GM19328 (cell line): ENCODE results near the gene CD300LF.

Experiments
- ATAC-seq: cut with Tn5 transposase; IDR thresholded peaks from one replicate; pipeline ENCODE4 v1.9.1; 2021; ENCODE audit warnings: mild to moderate bottlenecking, moderate library complexity; ENCODE audit not compliant: unreplicated experiment

Gene CD300LF

GRCh38 chr17:74712756-74713155 lies at the start of gene CD300LF:
TSS of gene CD300LF (minus strand) at chr17:74712923. CDS start at chr17:74712866, 57 bp downstream.
- no peak for ATAC-seq

DNA sequence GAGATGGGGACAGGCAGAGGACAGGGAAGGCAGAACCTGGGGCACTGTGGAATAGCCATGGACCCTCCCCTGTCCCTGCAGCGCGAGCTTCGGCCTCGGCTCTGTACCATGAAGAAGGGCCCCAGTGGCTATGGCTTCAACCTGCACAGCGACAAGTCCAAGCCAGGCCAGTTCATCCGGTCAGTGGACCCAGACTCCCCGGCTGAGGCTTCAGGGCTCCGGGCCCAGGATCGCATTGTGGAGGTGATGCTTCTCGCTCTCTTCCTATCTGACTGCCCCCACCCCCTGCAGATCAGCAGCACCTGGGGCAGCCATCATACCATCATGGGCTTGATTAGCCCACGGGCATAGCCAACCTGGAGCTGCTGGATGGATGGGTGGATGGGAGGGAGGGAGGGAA lies 49.2 kb upstream of the CD300LF start:
- no peak for ATAC-seq

GRCh38 chr17:74761419-74761818 lies 48.7 kb upstream of the CD300LF start:
- ATAC-seq: no peak

DNA sequence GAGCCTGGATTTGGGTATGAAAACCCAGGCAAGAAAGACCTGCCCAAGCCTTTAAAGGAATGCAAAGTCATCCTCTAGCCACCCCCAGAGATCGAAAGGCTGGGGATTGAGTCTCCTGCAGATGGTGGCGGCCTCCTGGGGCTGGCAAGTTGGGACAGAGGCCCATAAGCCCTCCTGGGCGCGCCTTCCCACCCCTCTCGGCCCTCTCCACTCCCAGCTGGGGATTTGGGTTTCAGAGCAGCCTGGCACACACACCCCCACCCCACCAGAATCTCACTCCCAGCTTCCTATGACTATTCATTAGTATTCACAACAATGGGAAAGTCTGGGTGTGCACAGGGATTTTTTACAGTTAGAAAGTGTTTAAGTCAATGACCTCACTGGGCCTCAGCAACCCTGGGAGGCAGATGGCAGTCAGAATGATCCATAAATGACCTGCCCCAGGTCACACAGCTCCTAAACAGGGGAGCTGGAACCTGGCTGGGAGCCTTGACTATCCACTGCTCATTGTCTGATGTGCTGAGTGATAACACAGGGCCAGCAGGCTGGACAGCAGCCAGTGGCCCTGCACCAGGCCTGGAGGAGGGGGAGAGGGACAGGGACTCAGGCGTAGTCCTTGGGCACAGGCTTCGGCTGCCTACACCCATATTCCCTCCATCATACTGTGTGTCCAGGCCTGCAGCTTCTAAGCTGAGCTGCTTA lies 47.8 kb upstream of the CD300LF start:
- no peak for ATAC-seq

DNA sequence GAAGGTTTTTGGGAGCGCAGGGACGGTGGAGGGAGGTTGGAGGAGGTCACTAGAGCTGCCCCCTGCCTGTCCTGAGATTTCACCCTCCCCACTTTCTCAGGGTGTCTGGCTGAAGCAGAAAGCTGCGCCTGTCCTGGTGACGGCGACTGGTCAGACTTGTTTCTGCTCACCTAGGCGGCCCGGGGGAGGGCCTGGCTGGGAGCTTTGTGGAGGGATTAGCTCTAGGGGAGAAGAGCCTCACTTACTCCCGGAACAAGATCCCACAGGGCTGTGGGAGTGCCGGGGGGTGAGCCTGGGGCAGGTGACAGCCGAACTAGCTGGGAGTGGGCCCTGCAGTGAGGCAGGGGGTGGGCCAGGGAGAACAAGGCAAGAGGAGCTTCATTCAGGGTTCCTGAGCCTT lies 47.2 kb upstream of the CD300LF start:
- no peak for ATAC-seq

- no peak for ATAC-seq
These were observed 46.6 kb upstream of the CD300LF start for GRCh38 chr17:74759243-74759801.

- no peak for ATAC-seq
These were observed 46.1 kb upstream of the CD300LF start for GRCh38 chr17:74758848-74759168.

DNA sequence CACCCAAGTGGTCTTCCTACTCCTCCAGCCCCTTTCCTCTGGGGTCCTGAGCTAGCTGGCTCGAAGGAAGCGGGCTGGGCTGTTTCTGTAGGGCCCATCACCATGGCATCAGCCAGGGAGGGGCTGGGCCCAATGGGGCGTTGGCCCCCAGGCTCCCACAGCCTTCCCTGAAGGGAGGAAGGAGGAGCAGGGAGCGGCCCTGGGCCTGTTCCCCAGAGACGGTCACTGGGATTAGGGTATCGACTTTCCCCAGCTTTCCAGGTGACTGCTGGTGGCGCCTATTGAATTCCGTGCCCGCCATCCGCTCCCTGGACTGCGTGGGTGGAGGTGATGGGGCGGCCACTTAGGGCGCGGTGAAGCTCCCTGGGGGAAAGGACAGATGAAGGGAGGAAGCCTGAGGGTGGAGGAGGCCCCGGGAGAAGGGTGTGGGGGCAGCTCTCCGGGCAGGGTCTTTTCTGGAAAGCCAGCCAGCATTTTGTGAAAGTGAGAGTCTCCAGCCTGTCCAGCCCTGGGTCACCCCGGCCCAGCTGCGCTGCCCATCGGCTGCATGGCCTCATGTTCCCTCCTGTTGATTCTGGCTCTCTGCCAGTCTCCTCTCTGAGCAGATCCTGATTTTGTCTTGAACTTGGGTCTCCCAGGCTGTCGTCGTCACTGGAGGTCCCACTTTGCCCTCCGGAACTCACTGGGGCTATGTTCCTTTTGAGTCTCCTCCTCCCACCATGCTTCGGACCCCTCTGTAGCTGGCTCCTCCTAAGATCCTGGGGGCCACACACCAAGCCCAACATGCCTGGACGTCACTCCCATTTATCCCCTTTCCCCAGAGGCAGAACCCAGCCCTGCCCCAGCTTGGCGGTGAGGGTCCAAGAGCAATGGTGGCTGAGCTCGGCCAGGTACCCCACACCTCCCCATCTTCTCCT lies 45.5 kb upstream of the CD300LF start:
- ATAC-seq: no peak

- no peak for ATAC-seq
These were observed 44.8 kb upstream of the CD300LF start for GRCh38 chr17:74757502-74757901.

- ATAC-seq: no peak
These were observed 44.2 kb upstream of the CD300LF start for GRCh38 chr17:74756891-74757290.

- no peak for ATAC-seq
These were observed 42.8 kb upstream of the CD300LF start for GRCh38 chr17:74755533-74755932.

DNA sequence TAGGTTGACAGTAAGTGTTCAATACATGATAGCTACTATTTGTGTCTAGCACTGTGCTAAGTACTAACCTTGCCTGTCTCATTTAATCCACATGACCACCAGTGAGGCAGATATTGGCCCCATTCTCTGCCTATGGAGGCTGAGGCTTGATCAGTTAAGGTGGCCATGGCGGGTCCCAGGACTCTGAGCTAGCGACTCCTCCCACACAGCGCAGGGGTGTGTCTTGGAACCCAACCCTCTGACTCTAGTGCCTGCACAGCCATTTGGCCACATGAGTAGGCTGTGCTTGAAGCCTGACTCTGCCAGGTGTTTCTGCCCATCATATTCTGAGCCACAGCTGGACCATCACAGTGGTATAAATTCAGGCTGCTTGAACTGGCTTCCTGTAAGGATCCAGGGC lies 42.1 kb upstream of the CD300LF start:
- no peak for ATAC-seq

DNA sequence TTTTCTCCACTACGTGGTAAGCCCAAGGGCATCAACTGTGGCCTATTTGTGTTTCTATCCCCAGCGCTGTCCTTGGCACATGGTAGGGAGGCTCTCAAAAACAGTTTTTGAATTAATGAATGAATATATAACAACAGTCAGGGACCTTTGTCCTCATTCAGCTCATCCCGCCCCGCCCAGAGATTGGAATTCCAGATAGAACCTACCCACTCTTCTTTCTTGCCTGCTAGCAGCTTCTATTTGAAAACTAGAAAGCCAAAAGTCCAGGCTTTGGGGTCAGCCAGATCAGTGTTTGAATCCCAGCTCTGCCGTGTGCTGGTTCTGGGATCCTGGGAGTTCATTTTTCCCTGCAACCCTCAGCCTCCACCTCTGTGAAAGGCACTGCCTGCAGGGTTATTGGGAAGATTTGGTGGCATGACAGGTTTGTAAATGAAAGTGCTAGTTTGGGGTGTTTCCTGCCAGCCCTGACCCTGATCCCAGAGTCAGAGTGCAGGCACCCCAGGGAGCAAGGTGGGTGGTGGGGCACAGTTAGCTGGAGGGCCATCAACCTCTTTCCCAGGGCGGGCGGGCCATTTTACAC lies 40.2 kb upstream of the CD300LF start:
- ATAC-seq: no peak

- ATAC-seq: no peak
These were observed 39.7 kb upstream of the CD300LF start for GRCh38 chr17:74752415-74752814.

DNA sequence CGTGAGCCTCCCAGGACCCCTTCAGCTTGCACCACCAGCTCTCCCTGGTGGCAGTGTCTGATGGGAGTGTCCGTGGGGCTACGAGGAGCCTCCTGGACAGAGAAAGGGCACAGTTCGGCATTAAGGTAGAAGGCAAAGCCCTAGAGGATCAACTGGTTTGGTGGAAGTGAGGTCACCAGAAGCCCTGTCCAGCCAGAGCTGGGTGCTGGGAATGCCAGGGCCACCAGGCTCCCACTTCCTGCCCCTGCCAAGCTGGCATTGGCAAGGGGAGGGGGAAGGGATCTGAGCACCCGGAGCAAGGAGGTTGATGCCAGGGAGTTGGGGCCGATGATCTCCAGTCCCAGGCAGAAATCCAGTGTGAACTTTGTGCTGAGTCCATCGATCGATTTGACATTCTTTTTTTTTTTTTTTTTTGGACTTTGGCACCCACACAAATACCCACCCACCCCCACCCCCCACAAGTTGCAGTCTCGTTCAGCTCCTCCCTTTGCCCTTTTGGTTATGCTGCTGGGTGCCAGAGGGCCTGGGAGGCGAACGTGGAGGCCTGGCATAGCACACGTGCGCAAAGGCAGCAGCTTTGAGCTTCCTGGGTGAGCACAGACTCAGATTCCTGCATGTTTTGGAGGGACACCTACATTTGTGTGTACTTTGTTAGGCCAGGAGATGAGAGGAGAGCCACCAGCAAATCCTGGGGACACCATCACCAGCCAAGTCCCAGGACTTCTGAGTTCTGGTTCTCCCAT lies 37.8 kb upstream of the CD300LF start:
- no peak for ATAC-seq

GRCh38 chr17:74750039-74750326 lies 37.3 kb upstream of the CD300LF start:
- no peak for ATAC-seq

DNA sequence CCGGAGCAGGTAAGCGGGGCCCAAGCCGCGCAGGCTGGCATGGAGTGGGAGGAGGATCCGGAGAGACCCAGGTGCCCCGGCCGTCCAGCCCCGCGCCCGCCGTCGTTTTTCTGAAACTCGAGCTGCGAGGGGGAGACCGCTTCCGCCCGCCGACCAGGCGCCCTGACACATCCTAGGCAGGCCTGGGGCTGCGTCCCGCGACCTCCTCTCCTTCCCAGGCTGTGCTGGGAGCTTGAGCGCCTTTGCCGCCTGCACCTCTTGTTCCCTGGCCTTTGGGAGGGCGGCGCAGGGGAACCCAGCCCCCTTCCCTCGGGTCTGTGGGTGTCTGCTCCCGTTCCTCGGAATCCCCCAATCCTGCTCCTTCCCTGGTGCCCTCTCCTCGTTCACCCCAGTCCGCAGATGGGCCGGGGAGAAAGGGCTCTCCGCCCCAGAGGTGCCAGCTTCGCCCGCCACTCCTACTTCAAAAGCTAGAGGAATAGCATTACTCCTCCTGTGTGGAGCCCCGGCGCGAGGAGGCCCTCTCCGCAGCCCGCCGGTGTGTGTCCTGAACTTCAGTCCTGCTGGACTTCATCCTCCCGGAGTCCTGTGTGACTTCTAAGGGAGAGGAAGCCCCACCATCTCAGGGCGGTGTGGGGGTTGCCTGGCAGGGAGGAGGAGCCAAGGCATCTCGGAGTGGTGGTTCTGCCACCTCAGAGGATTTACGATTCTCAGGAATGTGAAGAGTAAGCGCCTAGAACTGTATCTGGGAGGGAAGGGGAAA lies 36.7 kb upstream of the CD300LF start:
- peak; percentile 6 for ATAC-seq

DNA sequence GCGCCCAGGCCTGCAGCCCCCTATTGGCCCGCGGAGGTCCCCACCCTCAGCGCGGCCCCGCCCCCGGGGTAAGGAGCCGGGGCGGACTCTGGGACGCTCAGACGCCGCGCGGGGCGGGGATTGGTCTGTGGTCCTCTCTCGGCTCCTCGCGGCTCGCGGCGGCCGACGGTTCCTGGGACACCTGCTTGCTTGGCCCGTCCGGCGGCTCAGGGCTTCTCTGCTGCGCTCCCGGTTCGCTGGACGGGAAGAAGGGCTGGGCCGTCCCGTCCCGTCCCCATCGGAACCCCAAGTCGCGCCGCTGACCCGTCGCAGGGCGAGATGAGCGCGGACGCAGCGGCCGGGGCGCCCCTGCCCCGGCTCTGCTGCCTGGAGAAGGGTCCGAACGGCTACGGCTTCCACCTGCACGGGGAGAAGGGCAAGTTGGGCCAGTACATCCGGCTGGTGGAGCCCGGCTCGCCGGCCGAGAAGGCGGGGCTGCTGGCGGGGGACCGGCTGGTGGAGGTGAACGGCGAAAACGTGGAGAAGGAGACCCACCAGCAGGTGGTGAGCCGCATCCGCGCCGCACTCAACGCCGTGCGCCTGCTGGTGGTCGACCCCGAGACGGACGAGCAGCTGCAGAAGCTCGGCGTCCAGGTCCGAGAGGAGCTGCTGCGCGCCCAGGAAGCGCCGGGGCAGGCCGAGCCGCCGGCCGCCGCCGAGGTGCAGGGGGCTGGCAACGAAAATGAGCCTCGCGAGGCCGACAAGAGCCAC lies 36.0 kb upstream of the CD300LF start, which contains the start of gene NHERF1:
TSS of gene NHERF1 (plus strand) at position 100 of the 750 bp plus-strand sequence. CDS start at position 319, 219 bp downstream.
- peak; percentile 85 for ATAC-seq

DNA sequence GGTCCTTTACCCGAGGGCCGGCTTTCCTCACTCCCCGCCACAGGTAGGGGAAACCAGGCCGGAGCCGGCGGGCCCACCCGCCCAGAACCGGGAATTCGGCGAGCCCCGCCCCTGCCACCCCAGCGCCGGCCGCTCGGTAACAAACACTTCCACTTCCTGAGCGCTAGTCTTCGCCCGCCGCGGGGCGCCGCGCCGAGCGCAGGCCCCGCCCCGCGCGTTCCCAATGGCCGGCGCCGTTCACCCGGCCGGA lies 35.5 kb upstream of the CD300LF start:
- no peak for ATAC-seq

- no peak for ATAC-seq
These were observed 34.2 kb upstream of the CD300LF start for GRCh38 chr17:74746922-74747321.
